ENCODE results near the gene CDH20. TPM values are rescaled to one million over a fixed set of nuclear protein-coding genes. Genes with fewer than 3 reads are reported as not detected.

Gene CDH20
- total RNA-seq, 3 donors from 2014 or later, result not detected

GRCh38 chr18:61426492-61427053, 93.3 kb downstream of the CDH20 start:
- H3K4me3 ChIP-seq, result no peak overlapping the region
- intact Hi-C loops (cut with DNase I, micrococcal nuclease), result no loop called here
- no peaks in the 10 kb centered on the region for H3K36me3 ChIP-seq (ENCODE audit: low read depth)
- DNase-seq (no peak), ATAC-seq (no peak)
- no peaks in the 10 kb centered on the region for H3K9me3 ChIP-seq
- TF ChIP-seq, protein P1, sequence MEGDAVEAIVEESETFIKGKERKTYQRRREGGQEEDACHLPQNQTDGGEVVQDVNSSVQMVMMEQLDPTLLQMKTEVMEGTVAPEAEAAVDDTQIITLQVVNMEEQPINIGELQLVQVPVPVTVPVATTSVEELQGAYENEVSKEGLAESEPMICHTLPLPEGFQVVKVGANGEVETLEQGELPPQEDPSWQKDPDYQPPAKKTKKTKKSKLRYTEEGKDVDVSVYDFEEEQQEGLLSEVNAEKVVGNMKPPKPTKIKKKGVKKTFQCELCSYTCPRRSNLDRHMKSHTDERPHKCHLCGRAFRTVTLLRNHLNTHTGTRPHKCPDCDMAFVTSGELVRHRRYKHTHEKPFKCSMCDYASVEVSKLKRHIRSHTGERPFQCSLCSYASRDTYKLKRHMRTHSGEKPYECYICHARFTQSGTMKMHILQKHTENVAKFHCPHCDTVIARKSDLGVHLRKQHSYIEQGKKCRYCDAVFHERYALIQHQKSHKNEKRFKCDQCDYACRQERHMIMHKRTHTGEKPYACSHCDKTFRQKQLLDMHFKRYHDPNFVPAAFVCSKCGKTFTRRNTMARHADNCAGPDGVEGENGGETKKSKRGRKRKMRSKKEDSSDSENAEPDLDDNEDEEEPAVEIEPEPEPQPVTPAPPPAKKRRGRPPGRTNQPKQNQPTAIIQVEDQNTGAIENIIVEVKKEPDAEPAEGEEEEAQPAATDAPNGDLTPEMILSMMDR (IDR thresholded peaks at IDR 0.05), result no peak
- H3K4me1 ChIP-seq (ENCODE audit: low read depth), result no peaks in the 10 kb centered on the region

GRCh38 chr18:61428266-61428665, 95.0 kb downstream of the CDH20 start:
- no peaks in the 10 kb centered on the region for H3K36me3 ChIP-seq (ENCODE audit: low read depth)
- H3K4me3 ChIP-seq, result no peak overlapping the region
- DNase-seq, result no peak
- no peak for ATAC-seq
- intact Hi-C loops (cut with DNase I, micrococcal nuclease), result no loop called here
- TF ChIP-seq, protein P1 (IDR thresholded peaks at IDR 0.05), result no peak
- no peaks in the 10 kb centered on the region for H3K4me1 ChIP-seq (ENCODE audit: low read depth)
- no peaks in the 10 kb centered on the region for H3K9me3 ChIP-seq

DNA sequence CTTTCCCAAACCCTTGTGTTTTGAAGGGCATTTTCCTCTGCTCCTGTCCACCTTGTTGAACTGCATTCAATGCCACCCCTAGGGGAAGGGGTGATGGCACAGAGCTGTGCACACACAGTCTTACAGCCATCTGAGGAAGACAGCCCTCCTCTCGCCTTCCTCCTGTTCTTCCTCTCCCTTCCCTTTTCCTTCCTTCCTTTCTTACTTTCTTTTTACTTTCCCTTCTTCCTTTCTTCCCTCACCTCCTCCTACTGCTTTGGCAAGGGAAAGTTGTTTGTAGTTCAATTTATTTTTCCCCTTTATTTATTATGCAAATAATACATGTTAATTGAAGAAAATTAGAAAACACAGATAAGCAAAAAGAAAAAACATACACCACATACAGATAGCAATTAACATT, 99.4 kb downstream of the CDH20 start:
- no peaks in the 10 kb centered on the region for H3K36me3 ChIP-seq (ENCODE audit: low read depth)
- no peak overlapping the region for H3K4me3 ChIP-seq
- no peaks in the 10 kb centered on the region for H3K4me1 ChIP-seq (ENCODE audit: low read depth)
- ATAC-seq (no peak), DNase-seq (no peak)
- intact Hi-C loops (cut with DNase I, micrococcal nuclease), result no loop called here
- TF ChIP-seq, protein P1 (IDR thresholded peaks at IDR 0.05), result no peak
- no peaks in the 10 kb centered on the region for H3K9me3 ChIP-seq

GRCh38 chr18:61435064-61435652, 101.9 kb downstream of the CDH20 start:
- H3K4me3 ChIP-seq, result no peak overlapping the region
- H3K4me1 ChIP-seq (ENCODE audit: low read depth), result no peaks in the 10 kb centered on the region
- peak in 1 of 3 donors; percentile 3 for DNase-seq
- TF ChIP-seq, protein P1 (IDR thresholded peaks at IDR 0.05), result peak; percentile 27
- intact Hi-C loops (cut with DNase I, micrococcal nuclease), result no loop called here
- no peaks in the 10 kb centered on the region for H3K9me3 ChIP-seq
- peak; percentile 66 for ATAC-seq
- H3K36me3 ChIP-seq (ENCODE audit: low read depth), result no peaks in the 10 kb centered on the region

DNA sequence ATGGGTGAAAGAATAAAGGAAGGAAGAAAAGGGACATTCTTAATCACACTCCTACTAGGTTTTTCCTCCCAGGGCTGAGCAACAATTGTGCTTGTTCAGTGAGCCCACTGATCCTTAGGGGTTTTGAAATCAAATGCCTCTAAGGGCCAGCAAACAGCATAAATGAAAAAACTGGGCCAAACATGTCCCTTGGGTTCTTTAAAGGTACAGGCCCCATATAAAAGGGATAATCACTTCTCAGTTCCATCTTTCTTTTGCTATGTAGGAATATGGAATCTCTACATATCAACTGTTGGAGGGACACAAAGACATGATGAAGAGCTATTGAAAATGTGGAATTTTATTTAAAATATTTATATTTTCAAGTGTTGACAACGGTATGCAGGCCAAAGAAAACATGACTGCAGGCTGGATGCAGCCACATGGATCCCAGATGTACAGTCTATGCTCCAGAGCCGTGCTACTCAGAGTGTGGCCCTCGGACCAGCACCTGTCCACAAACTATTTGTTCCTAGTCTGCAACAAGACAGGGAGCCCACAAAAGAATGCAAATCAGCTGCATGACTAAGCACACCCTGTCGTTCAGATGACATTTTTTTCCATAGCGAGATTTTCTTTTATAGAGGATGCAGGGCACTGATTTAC, 110.0 kb downstream of the CDH20 start:
- DNase-seq, result no peak
- H3K36me3 ChIP-seq (ENCODE audit: low read depth), result no peaks in the 10 kb centered on the region
- no peak for ATAC-seq
- no peaks in the 10 kb centered on the region for H3K9me3 ChIP-seq
- TF ChIP-seq, protein P1 (IDR thresholded peaks at IDR 0.05), result no peak
- no peak overlapping the region for H3K4me3 ChIP-seq
- intact Hi-C loops (cut with DNase I, micrococcal nuclease), result no loop called here
- H3K4me1 ChIP-seq (ENCODE audit: low read depth), result no peaks in the 10 kb centered on the region
